ENCODE measurements around the gene IZUMO4.

DNA sequence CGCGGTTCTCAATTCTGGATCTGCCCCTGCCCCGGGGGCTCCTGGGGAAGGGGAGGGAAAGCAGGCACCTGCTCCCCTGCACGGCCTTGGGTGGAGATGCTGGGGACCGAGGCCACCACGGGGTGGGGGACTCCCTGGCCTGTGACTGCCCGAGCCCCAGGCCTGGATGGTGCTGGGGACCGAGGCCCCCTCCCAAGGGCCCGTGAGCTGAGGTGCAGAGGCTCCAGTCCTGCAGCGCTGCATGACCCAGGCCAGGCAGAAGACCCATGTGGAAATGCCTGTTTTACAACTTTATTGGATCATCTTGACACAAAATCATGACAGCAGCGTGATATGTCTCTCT, 4.0 kb downstream of the IZUMO4 start:
- TF ChIP-seq, protein P1, sequence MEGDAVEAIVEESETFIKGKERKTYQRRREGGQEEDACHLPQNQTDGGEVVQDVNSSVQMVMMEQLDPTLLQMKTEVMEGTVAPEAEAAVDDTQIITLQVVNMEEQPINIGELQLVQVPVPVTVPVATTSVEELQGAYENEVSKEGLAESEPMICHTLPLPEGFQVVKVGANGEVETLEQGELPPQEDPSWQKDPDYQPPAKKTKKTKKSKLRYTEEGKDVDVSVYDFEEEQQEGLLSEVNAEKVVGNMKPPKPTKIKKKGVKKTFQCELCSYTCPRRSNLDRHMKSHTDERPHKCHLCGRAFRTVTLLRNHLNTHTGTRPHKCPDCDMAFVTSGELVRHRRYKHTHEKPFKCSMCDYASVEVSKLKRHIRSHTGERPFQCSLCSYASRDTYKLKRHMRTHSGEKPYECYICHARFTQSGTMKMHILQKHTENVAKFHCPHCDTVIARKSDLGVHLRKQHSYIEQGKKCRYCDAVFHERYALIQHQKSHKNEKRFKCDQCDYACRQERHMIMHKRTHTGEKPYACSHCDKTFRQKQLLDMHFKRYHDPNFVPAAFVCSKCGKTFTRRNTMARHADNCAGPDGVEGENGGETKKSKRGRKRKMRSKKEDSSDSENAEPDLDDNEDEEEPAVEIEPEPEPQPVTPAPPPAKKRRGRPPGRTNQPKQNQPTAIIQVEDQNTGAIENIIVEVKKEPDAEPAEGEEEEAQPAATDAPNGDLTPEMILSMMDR (IDR thresholded peaks at IDR 0.05), result no peak
- no peak for TF ChIP-seq EZH2 (IDR thresholded peaks at IDR 0.05)

Data from neural progenitor cell (in vitro differentiated cells).